SK-N-SH treated with all-trans-retinoic acid at 6 μM for 48 hours (cell line): ENCODE results near the gene WFS1.

Experiments used
- ATAC-seq: fragments of 200-7000 bp; cut with Tn5 transposase; 3 replicates; pipeline ENCODE4 v1.9.1; 2020; ENCODE audit warnings: mild to moderate bottlenecking, moderate library complexity
- ARNTL ChIP-seq: fragments of 450-650 bp; formaldehyde crosslinking; IDR thresholded peaks from 2 replicates; pipeline ENCODE4 v1.5.0; 2020; ENCODE audit warnings: low read depth, mild to moderate bottlenecking, moderate library complexity, borderline replicate concordance
- BACH2 ChIP-seq: fragments of 250-450 bp; sonication (Bioruptor Pico); IDR thresholded peaks from 2 replicates; pipeline ENCODE4 v1.9.0; 2021; ENCODE audit warnings: mild to moderate bottlenecking, borderline replicate concordance
- CSDC2 ChIP-seq: fragments of 250-450 bp; sonication (Bioruptor Pico); IDR thresholded peaks from 2 replicates; pipeline ENCODE4 v1.5.0; 2020; ENCODE audit warnings: mild to moderate bottlenecking, moderate library complexity
- ESRRG ChIP-seq: fragments of 250-450 bp; sonication (Bioruptor Pico); IDR thresholded peaks from 2 replicates; pipeline ENCODE4 v1.6.1; 2021; ENCODE audit warnings: mild to moderate bottlenecking
- GLIS3 ChIP-seq: fragments of 250-450 bp; sonication (Bioruptor Pico); IDR thresholded peaks from 2 replicates; pipeline ENCODE4 v1.5.0; 2020; ENCODE audit warnings: mild to moderate bottlenecking, moderate library complexity
- ISL1 ChIP-seq: fragments of 250-450 bp; sonication (Bioruptor Pico); IDR thresholded peaks from 2 replicates; pipeline ENCODE4 v2.1.2; 2022; ENCODE audit warnings: mild to moderate bottlenecking, moderate library complexity
- OSR1 ChIP-seq: fragments of 250-450 bp; sonication (Bioruptor Pico); IDR thresholded peaks from 2 replicates; pipeline ENCODE4 v1.8.0; 2022; ENCODE audit warnings: moderate library complexity, mild to moderate bottlenecking, inconsistent platforms
- PPARA ChIP-seq: fragments of 250-450 bp; sonication (Bioruptor Pico); IDR thresholded peaks from 2 replicates; pipeline ENCODE4 v1.5.0; 2020; ENCODE audit warnings: mild to moderate bottlenecking, borderline replicate concordance
- SNAI2 ChIP-seq: fragments of 250-450 bp; sonication (Bioruptor Pico); IDR thresholded peaks from 2 replicates; pipeline ENCODE4 v1.5.0; 2020; ENCODE audit warnings: mild to moderate bottlenecking, moderate library complexity
- TCF4 ChIP-seq: fragments of 250-450 bp; sonication (Bioruptor Pico); IDR thresholded peaks from 2 replicates; pipeline ENCODE4 v1.8.0; 2021; ENCODE audit warnings: mild to moderate bottlenecking, moderate library complexity, borderline replicate concordance
- TOX ChIP-seq: fragments of 250-450 bp; sonication (Bioruptor Pico); IDR thresholded peaks from 2 replicates; pipeline ENCODE4 v1.8.0; 2021; ENCODE audit warnings: mild to moderate bottlenecking, moderate library complexity, borderline replicate concordance
- ZC3H10 ChIP-seq: fragments of 250-450 bp; sonication (Bioruptor Pico); IDR thresholded peaks from 2 replicates; pipeline ENCODE4 v1.5.1; 2021; ENCODE audit warnings: mild to moderate bottlenecking, moderate library complexity
- ZFP3 ChIP-seq: fragments of 250-450 bp; sonication (Bioruptor Pico); IDR thresholded peaks from 2 replicates; pipeline ENCODE4 v1.5.0; 2020; ENCODE audit warnings: mild to moderate bottlenecking, moderate library complexity
- ZFP30 ChIP-seq: fragments of 450-650 bp; formaldehyde crosslinking; IDR thresholded peaks from 2 replicates; pipeline ENCODE4 v1.5.0; 2022; ENCODE audit warnings: mild to moderate bottlenecking, moderate library complexity
- ZNF565 ChIP-seq: fragments of 450-650 bp; formaldehyde crosslinking; conservative IDR thresholded peaks from 2 replicates; pipeline ENCODE4 v1.5.0; 2020; ENCODE audit warnings: low read depth, mild to moderate bottlenecking, moderate library complexity
- ZNF70 ChIP-seq: fragments of 450-650 bp; formaldehyde crosslinking; IDR thresholded peaks from 2 replicates; pipeline ENCODE4 v1.5.0; 2020; ENCODE audit warnings: mild to moderate bottlenecking, moderate library complexity
- ZNF8 ChIP-seq: fragments of 450-650 bp; formaldehyde crosslinking; IDR thresholded peaks from 2 replicates; pipeline ENCODE4 v1.5.0; 2020; ENCODE audit warnings: mild to moderate bottlenecking, moderate library complexity
- TF ChIP-seq, protein P1 (sequence below): fragments of 250-450 bp; sonication (Bioruptor Pico); IDR thresholded peaks from 2 replicates; pipeline ENCODE4 v1.8.0; 2020; ENCODE audit warnings: mild to moderate bottlenecking, moderate library complexity, borderline replicate concordance
- TF ChIP-seq, protein P2 (sequence below): fragments of 250-450 bp; sonication (Bioruptor Pico); IDR thresholded peaks from 2 replicates; pipeline ENCODE4 v1.5.1; 2020; ENCODE audit warnings: low read depth, mild to moderate bottlenecking, moderate library complexity
- TF ChIP-seq, protein P3 (sequence below): fragments of 250-450 bp; sonication (Bioruptor Pico); IDR thresholded peaks from 2 replicates; pipeline ENCODE4 v1.8.0; 2021; ENCODE audit warnings: low read depth, mild to moderate bottlenecking, moderate library complexity, borderline replicate concordance
- TF ChIP-seq, protein P4 (sequence below): fragments of 250-450 bp; sonication (Bioruptor Pico); IDR thresholded peaks from 2 replicates; pipeline ENCODE4 v1.5.1; 2021; ENCODE audit warnings: mild to moderate bottlenecking, moderate library complexity

WFS1 gene

DNA sequence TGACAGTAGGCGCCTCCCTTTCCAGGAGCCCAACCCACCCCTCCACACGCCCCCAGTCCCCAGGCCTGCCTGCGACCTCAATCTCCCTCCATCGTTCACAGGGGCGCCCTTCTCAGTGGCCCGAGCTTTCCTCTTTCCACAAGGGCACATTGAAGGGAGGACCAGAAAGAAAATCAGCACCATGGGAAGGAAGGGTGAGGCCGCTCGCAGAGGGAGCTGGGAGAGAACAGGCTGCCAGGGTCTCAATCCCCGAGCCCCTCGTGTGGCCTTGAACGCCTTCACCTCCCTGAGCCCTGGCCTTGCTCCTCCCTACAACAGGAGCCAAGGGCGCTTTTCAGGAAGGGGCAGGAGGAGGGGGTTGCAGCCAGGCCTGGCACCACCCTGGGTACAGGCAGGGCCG, 66.5 kb downstream of the WFS1 start:
- ATAC-seq, result no peak
- TF ChIP-seq, protein P1, sequence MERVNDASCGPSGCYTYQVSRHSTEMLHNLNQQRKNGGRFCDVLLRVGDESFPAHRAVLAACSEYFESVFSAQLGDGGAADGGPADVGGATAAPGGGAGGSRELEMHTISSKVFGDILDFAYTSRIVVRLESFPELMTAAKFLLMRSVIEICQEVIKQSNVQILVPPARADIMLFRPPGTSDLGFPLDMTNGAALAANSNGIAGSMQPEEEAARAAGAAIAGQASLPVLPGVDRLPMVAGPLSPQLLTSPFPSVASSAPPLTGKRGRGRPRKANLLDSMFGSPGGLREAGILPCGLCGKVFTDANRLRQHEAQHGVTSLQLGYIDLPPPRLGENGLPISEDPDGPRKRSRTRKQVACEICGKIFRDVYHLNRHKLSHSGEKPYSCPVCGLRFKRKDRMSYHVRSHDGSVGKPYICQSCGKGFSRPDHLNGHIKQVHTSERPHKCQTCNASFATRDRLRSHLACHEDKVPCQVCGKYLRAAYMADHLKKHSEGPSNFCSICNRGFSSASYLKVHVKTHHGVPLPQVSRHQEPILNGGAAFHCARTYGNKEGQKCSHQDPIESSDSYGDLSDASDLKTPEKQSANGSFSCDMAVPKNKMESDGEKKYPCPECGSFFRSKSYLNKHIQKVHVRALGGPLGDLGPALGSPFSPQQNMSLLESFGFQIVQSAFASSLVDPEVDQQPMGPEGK (CRISPR knock-in tag), result no peak
- TF ChIP-seq, protein P2, sequence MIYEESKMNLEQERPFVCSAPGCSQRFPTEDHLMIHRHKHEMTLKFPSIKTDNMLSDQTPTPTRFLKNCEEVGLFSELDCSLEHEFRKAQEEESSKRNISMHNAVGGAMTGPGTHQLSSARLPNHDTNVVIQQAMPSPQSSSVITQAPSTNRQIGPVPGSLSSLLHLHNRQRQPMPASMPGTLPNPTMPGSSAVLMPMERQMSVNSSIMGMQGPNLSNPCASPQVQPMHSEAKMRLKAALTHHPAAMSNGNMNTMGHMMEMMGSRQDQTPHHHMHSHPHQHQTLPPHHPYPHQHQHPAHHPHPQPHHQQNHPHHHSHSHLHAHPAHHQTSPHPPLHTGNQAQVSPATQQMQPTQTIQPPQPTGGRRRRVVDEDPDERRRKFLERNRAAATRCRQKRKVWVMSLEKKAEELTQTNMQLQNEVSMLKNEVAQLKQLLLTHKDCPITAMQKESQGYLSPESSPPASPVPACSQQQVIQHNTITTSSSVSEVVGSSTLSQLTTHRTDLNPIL (CRISPR knock-in tag), result no peak
- TF ChIP-seq OSR1 (CRISPR knock-in tag), result no peak
- TF ChIP-seq ZC3H10 (CRISPR knock-in tag), result no peak
- TF ChIP-seq ARNTL (CRISPR knock-in tag), result no peak
- no peak for TF ChIP-seq ZFP30 (CRISPR knock-in tag)
- TF ChIP-seq ZNF8 (CRISPR knock-in tag), result no peak

DNA sequence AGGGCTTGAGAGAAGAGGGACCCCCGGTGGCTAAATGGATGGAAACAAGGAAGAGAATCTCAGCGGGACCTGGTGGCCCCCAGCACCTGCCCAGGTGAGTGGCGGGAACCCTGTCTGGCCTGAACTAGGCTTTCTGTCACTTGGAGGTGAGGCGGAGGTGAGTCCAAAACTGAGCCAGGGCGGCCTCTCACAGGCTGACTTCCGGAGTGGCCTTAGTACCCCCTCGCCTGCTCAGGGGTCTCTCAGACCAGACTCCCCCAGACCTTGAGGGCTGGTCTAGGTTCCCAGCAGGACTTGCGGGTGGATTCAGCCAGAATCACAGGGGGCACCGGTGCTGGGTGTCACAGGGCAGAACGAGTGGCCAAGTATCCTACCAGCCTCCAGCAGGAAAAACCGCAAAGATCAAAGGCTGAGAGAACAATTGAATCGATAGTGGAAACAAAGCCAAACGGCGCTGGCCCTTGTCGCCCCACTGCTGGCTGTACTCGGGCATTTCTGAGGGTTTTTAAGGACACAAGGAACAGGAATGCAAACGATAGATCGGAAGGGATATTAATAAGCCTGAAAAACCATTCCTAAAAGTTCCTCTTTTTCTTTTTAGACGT, 67.8 kb downstream of the WFS1 start:
- ATAC-seq, result no peak
- TF ChIP-seq ZNF8 (CRISPR knock-in tag), result no peak
- TF ChIP-seq, protein P2 (CRISPR knock-in tag), result no peak
- no peak for TF ChIP-seq ZC3H10 (CRISPR knock-in tag)
- no peak for TF ChIP-seq PPARA
- TF ChIP-seq, protein P1 (CRISPR knock-in tag), result no peak
- TF ChIP-seq ZFP30 (CRISPR knock-in tag), result no peak
- no peak for TF ChIP-seq ZNF70
- no peak for TF ChIP-seq CSDC2 (CRISPR knock-in tag)
- TF ChIP-seq, protein P3, sequence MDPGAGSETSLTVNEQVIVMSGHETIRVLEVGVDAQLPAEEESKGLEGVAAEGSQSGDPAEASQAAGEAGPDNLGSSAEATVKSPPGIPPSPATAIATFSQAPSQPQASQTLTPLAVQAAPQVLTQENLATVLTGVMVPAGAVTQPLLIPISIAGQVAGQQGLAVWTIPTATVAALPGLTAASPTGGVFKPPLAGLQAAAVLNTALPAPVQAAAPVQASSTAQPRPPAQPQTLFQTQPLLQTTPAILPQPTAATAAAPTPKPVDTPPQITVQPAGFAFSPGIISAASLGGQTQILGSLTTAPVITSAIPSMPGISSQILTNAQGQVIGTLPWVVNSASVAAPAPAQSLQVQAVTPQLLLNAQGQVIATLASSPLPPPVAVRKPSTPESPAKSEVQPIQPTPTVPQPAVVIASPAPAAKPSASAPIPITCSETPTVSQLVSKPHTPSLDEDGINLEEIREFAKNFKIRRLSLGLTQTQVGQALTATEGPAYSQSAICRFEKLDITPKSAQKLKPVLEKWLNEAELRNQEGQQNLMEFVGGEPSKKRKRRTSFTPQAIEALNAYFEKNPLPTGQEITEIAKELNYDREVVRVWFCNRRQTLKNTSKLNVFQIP, result no peak
- no peak for TF ChIP-seq ESRRG
- no peak for TF ChIP-seq GLIS3 (CRISPR knock-in tag)
- no peak for TF ChIP-seq ZNF565 (CRISPR knock-in tag)
- no peak for TF ChIP-seq ZFP3 (CRISPR knock-in tag)
- TF ChIP-seq TOX, result no peak
- TF ChIP-seq, protein P4, sequence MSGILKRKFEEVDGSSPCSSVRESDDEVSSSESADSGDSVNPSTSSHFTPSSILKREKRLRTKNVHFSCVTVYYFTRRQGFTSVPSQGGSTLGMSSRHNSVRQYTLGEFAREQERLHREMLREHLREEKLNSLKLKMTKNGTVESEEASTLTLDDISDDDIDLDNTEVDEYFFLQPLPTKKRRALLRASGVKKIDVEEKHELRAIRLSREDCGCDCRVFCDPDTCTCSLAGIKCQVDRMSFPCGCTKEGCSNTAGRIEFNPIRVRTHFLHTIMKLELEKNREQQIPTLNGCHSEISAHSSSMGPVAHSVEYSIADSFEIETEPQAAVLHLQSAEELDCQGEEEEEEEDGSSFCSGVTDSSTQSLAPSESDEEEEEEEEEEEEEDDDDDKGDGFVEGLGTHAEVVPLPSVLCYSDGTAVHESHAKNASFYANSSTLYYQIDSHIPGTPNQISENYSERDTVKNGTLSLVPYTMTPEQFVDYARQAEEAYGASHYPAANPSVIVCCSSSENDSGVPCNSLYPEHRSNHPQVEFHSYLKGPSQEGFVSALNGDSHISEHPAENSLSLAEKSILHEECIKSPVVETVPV (CRISPR knock-in tag), result no peak
- no peak for TF ChIP-seq ISL1 (CRISPR knock-in tag)
- TF ChIP-seq SNAI2 (CRISPR knock-in tag), result no peak
- no peak for TF ChIP-seq ARNTL (CRISPR knock-in tag)

DNA sequence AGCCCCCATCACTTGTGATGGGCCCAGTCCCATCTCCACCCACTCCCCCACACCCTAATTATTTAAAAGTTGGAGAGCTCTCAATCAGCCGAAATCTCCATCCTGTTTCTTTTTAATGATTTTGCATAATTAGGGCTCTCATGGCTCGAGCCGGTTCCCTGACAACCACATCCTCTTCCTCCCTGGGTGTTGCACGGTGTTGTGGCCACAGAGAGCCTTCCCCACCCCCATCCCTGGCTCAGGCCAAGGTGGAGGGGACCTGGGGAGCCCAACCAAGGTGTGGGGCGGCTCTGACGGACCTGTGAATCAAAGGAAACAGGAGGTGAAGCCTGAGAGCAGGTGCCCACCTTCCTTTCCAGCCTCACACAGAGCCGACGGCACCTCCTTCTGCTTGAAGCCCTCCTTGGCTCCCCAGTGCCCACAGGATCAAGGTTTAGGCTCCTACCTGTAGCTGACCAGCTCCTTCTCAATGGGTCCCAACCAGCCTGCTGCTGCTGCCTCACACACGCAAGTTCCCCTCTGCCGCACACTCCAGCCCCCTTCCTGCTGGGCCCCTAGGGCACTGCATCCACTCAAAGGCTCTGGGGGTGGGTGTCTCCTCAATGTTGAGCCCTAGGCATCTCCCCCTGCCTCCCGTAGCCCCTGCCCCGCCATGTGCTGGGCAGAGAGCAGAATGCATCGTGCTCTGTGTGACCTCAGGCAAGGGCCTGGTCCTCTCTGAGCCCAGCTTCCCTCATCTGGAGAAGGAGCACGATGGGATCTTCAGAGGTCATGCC, 68.7 kb downstream of the WFS1 start:
- no peak for ATAC-seq
- TF ChIP-seq BACH2, result no peak
- TF ChIP-seq CSDC2 (CRISPR knock-in tag), result no peak
- no peak for TF ChIP-seq ARNTL (CRISPR knock-in tag)
- no peak for TF ChIP-seq SNAI2 (CRISPR knock-in tag)
- TF ChIP-seq, protein P3, result no peak
- TF ChIP-seq TCF4 (CRISPR knock-in tag), result no peak
- TF ChIP-seq, protein P4 (CRISPR knock-in tag), result no peak
- no peak for TF ChIP-seq OSR1 (CRISPR knock-in tag)
- no peak for TF ChIP-seq ZFP3 (CRISPR knock-in tag)
- no peak for TF ChIP-seq TOX
- TF ChIP-seq, protein P2 (CRISPR knock-in tag), result no peak
